CD4-positive, alpha-beta T cell (primary cell): ENCODE measurements around the gene PRAMEF4. TPM values are rescaled to one million over a fixed set of nuclear protein-coding genes. Genes with fewer than 3 reads are reported as not detected.
"Not testable (repeated sequence)": the region's sequence is repeated elsewhere in the genome, so short reads cannot be mapped to it uniquely, and the experiment has no call there.

Source experiments
- ATAC-seq: fragments of 200-7000 bp; cut with Tn5 transposase; one replicate; pipeline ENCODE4 v1.10.0; 2022; ENCODE audit warnings: mild to moderate bottlenecking; ENCODE audit not compliant: poor library complexity
- CTCF ChIA-PET: fragments of 350-600 bp; sonication (Branson Sonifier 250); formaldehyde crosslinking; loops from one replicate; lab custom pipeline; 2021; ENCODE audit warnings: antibody characterized with exemption, inconsistent platforms; lab: Charles Lee
- POLR2A ChIA-PET: fragments of 350-600 bp; sonication (Branson Sonifier 250); formaldehyde crosslinking; loops from one replicate; lab custom pipeline; 2021; ENCODE audit warnings: antibody characterized with exemption, inconsistent platforms; lab: Charles Lee
- DNase-seq, 14 experiments: peaks; one replicate each; pipeline ENCODE4 v3.0.0-alpha.2; 2013 to 2020; ENCODE audit warnings: mixed read lengths in 2 of 14
- H3K27ac ChIP-seq, 2 donors: one replicate each; pipeline versions ENCODE4 v1.5.1 to v1.7.0; 2013; ENCODE audit warnings: low read length in 2 of 2, low read depth in 1 of 2, mild to moderate bottlenecking in 1 of 2
- H3K27me3 ChIP-seq, 2 experiments: 1 replicate in 1 of 2; 2 replicates in 1 of 2; pipeline versions ENCODE4 v1.6.1 to v1.7.0; 2013; ENCODE audit warnings: low read length in 2 of 2, control low read depth in 1 of 2, mild to moderate bottlenecking in 1 of 2, moderate library complexity in 1 of 2; ENCODE audit not compliant: insufficient read depth in 2 of 2, control insufficient read depth in 1 of 2
- H3K36me3 ChIP-seq: one replicate; pipeline ENCODE4 v1.6.1; 2013; ENCODE audit warnings: low read length, control low read depth; ENCODE audit not compliant: insufficient read depth
- H3K4me1 ChIP-seq: one replicate; pipeline ENCODE4 v1.6.1; 2013; ENCODE audit warnings: low read length, control low read depth; ENCODE audit not compliant: insufficient read depth
- H3K4me3 ChIP-seq: one replicate; pipeline ENCODE4 v1.5.1; 2013; ENCODE audit warnings: mild to moderate bottlenecking, low read length, moderate library complexity
- H3K9me3 ChIP-seq, 2 experiments: 1 replicate in 1 of 2; 2 replicates in 1 of 2; pipeline versions ENCODE4 v1.6.1 to v1.7.0; 2013; ENCODE audit warnings: low read length in 2 of 2, mild to moderate bottlenecking in 2 of 2, control low read depth in 1 of 2, moderate library complexity in 1 of 2; ENCODE audit not compliant: control insufficient read depth in 1 of 2, insufficient read depth in 1 of 2
- H3K27ac Mint-ChIP-seq: one replicate; pipeline ENCODE4 v1.8.0; 2020; ENCODE audit warnings: mixed read lengths
- H3K27me3 Mint-ChIP-seq: one replicate; pipeline ENCODE4 v1.8.0; 2021; ENCODE audit warnings: mixed read lengths
- H3K36me3 Mint-ChIP-seq: one replicate; pipeline ENCODE4 v1.8.0; 2021; ENCODE audit warnings: low read depth, mixed read lengths
- H3K4me1 Mint-ChIP-seq: one replicate; pipeline ENCODE4 v1.8.0; 2021; ENCODE audit warnings: low read depth, mixed read lengths
- H3K4me3 Mint-ChIP-seq: one replicate; pipeline ENCODE4 v1.8.0; 2020; ENCODE audit warnings: mild to moderate bottlenecking, mixed read lengths
- H3K9me3 Mint-ChIP-seq: one replicate; pipeline ENCODE4 v1.8.0; 2020; ENCODE audit warnings: mixed read lengths
- intact Hi-C, 2 experiments: fragments of 100-400 bp; cut with DNase I in 1 of 2; cut with micrococcal nuclease in 1 of 2; formaldehyde crosslinking; loops; one replicate each; pipeline versions ENCODE4 v1.15.1 to v1.9.0; 2023 to 2025; cut with DNase I, micrococcal nuclease
- polyA plus RNA-seq, 2 donors: library from polyadenylated mRNA; unstranded; fragments of 120-200 nt; gene quantifications; one replicate each; pipeline ENCODE4 v1.2.1, GENCODE V29; 2013
- total RNA-seq, 174 experiments: library from RNA in 2 of 174; stranded (reverse) in 2 of 174; gene quantifications; one replicate each; pipeline ENCODE4 v1.2.3 and lab custom pipeline; 2021 to 2026

PRAMEF4 gene
- total RNA-seq (not detected), total RNA-seq (lab: John Stamatoyannopoulos, UW) (0 to 0.09 (median 0) reads per million in 172 experiments)
- not detected for polyA plus RNA-seq (2013, experiment 1 of 2)
- not detected for polyA plus RNA-seq (2013, experiment 2 of 2)

DNA sequence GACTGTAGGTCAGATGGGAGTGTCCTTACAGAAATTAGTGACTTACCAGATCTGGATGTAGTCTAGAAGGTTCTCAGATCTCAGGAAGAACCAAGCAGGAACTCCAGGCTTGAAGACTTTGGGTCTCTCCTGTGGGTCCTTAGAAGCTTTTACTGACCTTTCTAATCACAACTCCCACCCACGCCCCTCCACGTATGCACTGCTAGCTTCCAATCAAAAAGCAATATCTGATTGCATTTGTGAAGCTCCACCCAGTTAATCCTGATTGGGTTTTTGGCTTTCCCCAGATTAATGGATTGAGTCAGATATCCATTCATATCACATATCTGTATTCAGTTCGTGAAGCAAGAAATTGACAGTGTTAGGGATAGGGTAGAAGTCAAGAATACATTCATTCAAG is at the start of gene PRAMEF4:
TSS of gene PRAMEF4 (minus strand) at position 101 of the 400 bp plus-strand sequence. CDS start 2,807 bp downstream, outside the sequence.
- H3K9me3 Mint-ChIP-seq, CTCF ChIA-PET, DNase-seq, ATAC-seq, H3K4me1 ChIP-seq, H3K9me3 ChIP-seq, H3K36me3 Mint-ChIP-seq, H3K4me1 Mint-ChIP-seq, intact Hi-C loops, H3K27me3 Mint-ChIP-seq, POLR2A ChIA-PET, H3K27me3 ChIP-seq, H3K36me3 ChIP-seq, H3K4me3 Mint-ChIP-seq, H3K27ac ChIP-seq, H3K4me3 ChIP-seq, H3K27ac Mint-ChIP-seq: not testable (repeated sequence)

DNA sequence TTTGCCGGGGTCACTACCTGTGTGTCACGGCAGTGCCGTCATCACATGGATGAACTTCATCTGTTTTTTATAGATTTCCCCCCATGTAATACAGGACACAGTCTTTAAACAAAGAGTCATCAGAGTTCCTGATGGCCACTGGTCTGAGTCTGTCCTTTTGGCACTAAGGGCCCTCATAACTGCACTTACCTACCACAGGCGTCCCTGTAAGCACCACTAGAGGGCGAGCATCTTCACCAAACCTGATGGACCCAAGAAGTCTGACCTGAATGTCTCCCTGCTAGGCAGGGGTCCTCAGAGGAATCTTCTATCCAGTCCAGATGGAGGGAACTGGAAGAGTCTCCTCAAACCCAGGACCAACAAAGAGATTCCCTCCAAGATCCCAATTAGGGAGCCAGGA is 38.4 kb upstream of the PRAMEF4 start:
- H3K36me3 ChIP-seq, H3K4me1 ChIP-seq, H3K4me1 Mint-ChIP-seq, intact Hi-C loops, H3K27me3 ChIP-seq, H3K27ac ChIP-seq, H3K4me3 ChIP-seq, H3K27ac Mint-ChIP-seq, CTCF ChIA-PET, H3K4me3 Mint-ChIP-seq, H3K36me3 Mint-ChIP-seq, ATAC-seq, DNase-seq, H3K9me3 ChIP-seq, H3K9me3 Mint-ChIP-seq, H3K27me3 Mint-ChIP-seq, POLR2A ChIA-PET: not testable (repeated sequence)

DNA sequence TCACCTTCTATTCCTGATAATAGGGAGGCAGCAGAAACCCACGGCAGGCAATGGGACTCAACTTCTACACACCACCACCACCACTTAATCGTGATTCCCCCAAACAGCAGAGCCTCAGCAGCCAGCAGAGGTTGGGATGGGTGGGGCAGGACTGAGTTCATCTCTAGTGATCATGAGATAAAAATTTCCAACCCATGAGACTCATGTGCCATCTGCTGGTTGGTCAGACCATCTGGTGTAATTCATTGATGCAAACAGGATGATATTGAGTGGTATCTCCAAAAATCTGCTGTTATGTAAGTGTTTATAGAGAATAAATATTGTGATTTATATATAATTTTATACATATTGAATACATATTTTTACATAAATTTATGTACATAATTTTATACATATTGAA is 35.7 kb upstream of the PRAMEF4 start:
- ATAC-seq, CTCF ChIA-PET, H3K27me3 ChIP-seq, H3K9me3 ChIP-seq, H3K4me3 Mint-ChIP-seq, H3K36me3 Mint-ChIP-seq, H3K27ac ChIP-seq, H3K27ac Mint-ChIP-seq, DNase-seq, H3K4me1 Mint-ChIP-seq, H3K36me3 ChIP-seq, H3K27me3 Mint-ChIP-seq, H3K9me3 Mint-ChIP-seq, H3K4me3 ChIP-seq, H3K4me1 ChIP-seq, POLR2A ChIA-PET, intact Hi-C loops: not testable (repeated sequence)

DNA sequence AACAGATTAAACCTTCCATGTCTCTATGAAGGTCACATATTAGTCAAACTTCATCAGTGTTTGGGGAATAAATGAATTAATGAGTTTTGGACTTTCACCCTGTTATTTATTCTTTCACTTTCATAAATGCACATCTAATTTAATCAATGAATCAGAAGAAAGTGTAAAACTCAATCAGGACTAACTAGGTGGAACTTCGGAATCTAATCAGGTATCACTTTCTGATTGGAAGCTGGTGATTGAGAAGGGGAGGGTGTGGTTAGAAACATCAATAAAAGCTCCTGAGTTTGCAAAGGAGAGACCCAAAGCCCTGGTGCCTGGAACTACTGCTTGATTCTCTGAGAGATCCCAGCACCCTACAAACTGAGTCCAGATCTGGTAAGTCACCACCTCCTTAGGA is 30.3 kb upstream of the PRAMEF4 start, which contains the start of gene PRAMEF7:
TSS of gene PRAMEF7 (plus strand) at position 301 of the 400 bp plus-strand sequence. CDS start 1,083 bp downstream, outside the sequence.
- CTCF ChIA-PET, H3K36me3 ChIP-seq, H3K27me3 ChIP-seq, POLR2A ChIA-PET, H3K9me3 ChIP-seq, H3K4me3 Mint-ChIP-seq, intact Hi-C loops, ATAC-seq, H3K4me1 Mint-ChIP-seq, H3K27me3 Mint-ChIP-seq, H3K27ac ChIP-seq, DNase-seq, H3K4me1 ChIP-seq, H3K4me3 ChIP-seq, H3K27ac Mint-ChIP-seq, H3K36me3 Mint-ChIP-seq, H3K9me3 Mint-ChIP-seq: not testable (repeated sequence)

DNA sequence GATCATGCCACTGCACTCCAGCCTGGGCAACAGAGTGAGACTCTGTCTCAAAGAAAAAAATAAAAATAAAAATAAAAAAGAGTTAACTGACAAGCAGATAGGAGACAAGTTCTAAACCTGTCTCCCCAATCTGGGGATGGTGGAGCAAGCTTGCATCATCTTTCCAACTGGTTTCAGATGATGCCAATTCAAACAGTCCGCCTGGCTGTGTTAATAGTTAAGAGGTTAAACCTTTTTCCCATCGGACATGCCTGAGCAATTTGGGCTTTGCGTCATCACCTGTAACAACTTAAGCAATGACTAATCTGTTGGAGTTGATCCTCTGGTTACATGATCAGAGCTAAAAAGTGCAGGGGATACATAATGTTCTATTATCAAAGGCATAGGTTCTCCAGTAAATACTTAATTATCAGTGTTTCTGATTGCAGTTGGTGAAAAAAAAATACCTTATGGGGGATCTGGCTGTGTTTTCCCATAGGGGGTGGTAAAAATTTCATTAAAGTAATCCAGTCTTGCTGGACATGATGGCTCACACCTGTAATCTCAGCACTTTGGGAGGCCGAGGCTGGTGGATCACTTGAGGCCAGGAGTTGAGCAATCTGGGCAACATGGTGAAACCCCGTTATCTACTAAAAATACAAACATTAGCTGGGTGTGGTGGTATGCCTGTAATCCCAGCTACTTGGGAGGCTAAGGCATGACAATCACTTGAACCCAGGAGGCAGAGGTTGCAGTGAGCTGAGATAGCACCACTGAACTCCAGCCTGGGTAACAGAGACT is 18.0 kb upstream of the PRAMEF4 start:
- intact Hi-C loops, H3K9me3 Mint-ChIP-seq, ATAC-seq, H3K27ac Mint-ChIP-seq, H3K36me3 ChIP-seq, H3K4me1 Mint-ChIP-seq, POLR2A ChIA-PET, H3K4me1 ChIP-seq, H3K9me3 ChIP-seq, H3K36me3 Mint-ChIP-seq, DNase-seq, CTCF ChIA-PET, H3K27me3 Mint-ChIP-seq, H3K27ac ChIP-seq, H3K4me3 ChIP-seq, H3K4me3 Mint-ChIP-seq, H3K27me3 ChIP-seq: not testable (repeated sequence)

DNA sequence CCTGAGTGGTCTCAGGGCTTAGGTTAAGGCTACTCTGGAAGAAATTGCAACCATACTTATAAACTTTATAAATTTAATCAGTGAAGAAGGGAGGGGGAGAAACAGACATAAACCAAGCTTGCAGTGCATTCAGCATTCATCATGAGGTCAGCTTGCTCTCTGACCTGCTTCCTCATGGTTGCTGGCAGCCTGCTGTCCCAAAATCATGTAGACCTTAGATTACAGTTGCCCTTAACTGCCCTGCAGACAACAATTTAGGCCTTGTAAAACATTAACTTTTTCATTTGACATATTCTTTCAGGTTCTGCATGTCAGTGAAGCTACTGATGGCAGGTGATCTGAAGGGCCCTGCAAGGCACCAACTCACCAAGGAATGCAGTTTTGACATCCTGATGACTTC is 13.2 kb upstream of the PRAMEF4 start:
- H3K4me1 Mint-ChIP-seq, POLR2A ChIA-PET, ATAC-seq, H3K27me3 Mint-ChIP-seq, H3K27ac ChIP-seq, CTCF ChIA-PET, H3K9me3 ChIP-seq, H3K9me3 Mint-ChIP-seq, H3K36me3 Mint-ChIP-seq, H3K4me3 Mint-ChIP-seq, H3K27me3 ChIP-seq, H3K4me1 ChIP-seq, H3K36me3 ChIP-seq, intact Hi-C loops, DNase-seq, H3K27ac Mint-ChIP-seq, H3K4me3 ChIP-seq: not testable (repeated sequence)

DNA sequence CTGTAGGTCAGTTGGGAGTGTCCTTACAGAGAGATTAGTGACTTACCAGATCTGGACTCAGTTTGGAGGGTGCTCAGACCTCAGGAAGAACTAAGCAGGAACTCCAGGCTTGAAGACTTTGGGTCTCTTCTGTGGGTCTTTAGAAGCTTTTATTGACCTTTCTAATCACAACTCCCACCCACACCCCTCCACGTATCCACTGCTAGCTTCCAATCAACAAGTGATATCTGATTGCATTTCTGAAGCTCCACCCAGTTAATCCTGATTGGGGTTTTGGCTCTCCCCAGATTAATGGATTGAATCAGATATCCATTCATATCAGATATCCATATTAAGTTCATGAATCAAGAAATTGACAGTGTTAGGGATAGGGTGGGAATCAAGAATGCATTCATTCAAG is 12.2 kb upstream of the PRAMEF4 start, which contains the start of gene PRAMEF10:
TSS of gene PRAMEF10 (minus strand) at position 101 of the 400 bp plus-strand sequence. CDS start 2,423 bp downstream, outside the sequence.
- H3K27ac Mint-ChIP-seq, POLR2A ChIA-PET, CTCF ChIA-PET, DNase-seq, H3K9me3 ChIP-seq, H3K4me1 ChIP-seq, H3K27ac ChIP-seq, H3K4me3 Mint-ChIP-seq, H3K4me1 Mint-ChIP-seq, H3K27me3 ChIP-seq, intact Hi-C loops, H3K36me3 Mint-ChIP-seq, ATAC-seq, H3K9me3 Mint-ChIP-seq, H3K27me3 Mint-ChIP-seq, H3K36me3 ChIP-seq, H3K4me3 ChIP-seq: not testable (repeated sequence)
